NCI-H1436 (cell line): ENCODE results near the gene TCF15.

Source experiments
- DNase-seq: peaks from one replicate; lab custom pipeline; 2025; lab: John Stamatoyannopoulos, UW

TCF15 gene

GRCh38 chr20:611047-611842 is 1.1 kb upstream of the TCF15 start:
- no peak for DNase-seq

- DNase-seq = no peak
Observed at GRCh38 chr20:609371-609964, 641 bp downstream of the TCF15 start.

- DNase-seq = no peak
Observed at GRCh38 chr20:608970-609369, 1.1 kb downstream of the TCF15 start.

- DNase-seq = no peak
Observed at GRCh38 chr20:607476-607875, 2.6 kb downstream of the TCF15 start.

- no peak for DNase-seq
Observed at GRCh38 chr20:605237-605636, 4.9 kb downstream of the TCF15 start.

GRCh38 chr20:603116-603640 is 6.9 kb downstream of the TCF15 start:
- DNase-seq = no peak

- DNase-seq = no peak
Observed at GRCh38 chr20:602111-602970, 7.8 kb downstream of the TCF15 start.

GRCh38 chr20:600736-601135 is 9.4 kb downstream of the TCF15 start:
- no peak for DNase-seq

GRCh38 chr20:600141-600540 is 10.0 kb downstream of the TCF15 start:
- DNase-seq = no peak

GRCh38 chr20:598133-598850 is 11.8 kb downstream of the TCF15 start:
- no peak for DNase-seq

- no peak for DNase-seq
Observed at GRCh38 chr20:597560-597959, 12.5 kb downstream of the TCF15 start.

- no peak for DNase-seq
Observed at GRCh38 chr20:595330-596308, 14.5 kb downstream of the TCF15 start.

GRCh38 chr20:592506-592905 is 17.6 kb downstream of the TCF15 start:
- no peak for DNase-seq

- DNase-seq = no peak
Observed at GRCh38 chr20:591941-592340, 18.2 kb downstream of the TCF15 start.

GRCh38 chr20:588932-589672 is 21.0 kb downstream of the TCF15 start:
- DNase-seq = no peak

- no peak for DNase-seq
Observed at GRCh38 chr20:588476-588875, 21.6 kb downstream of the TCF15 start.

GRCh38 chr20:584971-585301 is 25.2 kb downstream of the TCF15 start:
- no peak for DNase-seq

GRCh38 chr20:584161-584970 is 25.7 kb downstream of the TCF15 start:
- DNase-seq = no peak

- DNase-seq = no peak
Observed at GRCh38 chr20:582204-582603, 27.9 kb downstream of the TCF15 start.
